ENCODE results near the gene IQSEC1. TPM values are rescaled to one million over a fixed set of nuclear protein-coding genes. Genes with fewer than 3 reads are reported as not detected.
A peak's percentile ranks its signal among the peaks of the same experiment; 100 is the strongest.

IQSEC1 gene
- polyA plus RNA-seq, 3 donors = 17.7 to 61.7 (median 30.3) TPM

GRCh38 chr3:13003608-13004007 lies 69.6 kb downstream of the IQSEC1 start:
- peak overlapping the region; percentile 48 for H3K4me2 ChIP-seq (replicated peaks; ENCODE audit: extremely low read depth, low read length, poor library complexity, severe bottlenecking)
- no peaks in the 10 kb centered on the region for H3K9me3 ChIP-seq (replicated peaks in 1 of 2; ENCODE audit: control insufficient read depth in 1 of 2, insufficient read depth in 1 of 2, low read length in 2 of 2)
- H3K9ac ChIP-seq (ENCODE audit: insufficient read depth, low read length, poor library complexity, severe bottlenecking) = no peak overlapping the region
- TF ChIP-seq CTCF (IDR thresholded peaks at IDR 0.05) = no peak
- H3K27ac ChIP-seq (ENCODE audit: low read depth in 1 of 2, low read length in 2 of 2) = peak overlapping the region in 1 of 2 donors; percentile 79
- no peaks in the 10 kb centered on the region for H3K27me3 ChIP-seq (ENCODE audit: control insufficient read depth in 2 of 2, insufficient read depth in 2 of 2, low read length in 2 of 2)
- intact Hi-C loops (cut with micrococcal nuclease) = no loop called here
- peaks cover 89% of the 10 kb centered on the region for H4K20me1 ChIP-seq (ENCODE audit: insufficient read depth, low read length)
- Mint-ChIP-seq H3K27me3 (ENCODE audit: low read depth in 3 of 3) (peaks cover 0 to 4% (median 2%) of the 10 kb centered on the region in 3 donors), H3K4me1 (peaks cover 98% of the 10 kb centered on the region), H3K9me3 (peaks cover 0 to 2% (median 0%) of the 10 kb centered on the region in 7 donors), H3K4me3 (peak overlapping the region; percentile 20 to 59), H3K27ac (peak overlapping the region; percentile 88 to 95 (median 92)), H3K36me3 (peaks cover 77 to 83% of the 10 kb centered on the region in 2 donors)
- peak in 2 of 3 donors; percentile 30 to 48 for DNase-seq
- peaks cover 24 to 49% of the 10 kb centered on the region in 2 donors for H3K36me3 ChIP-seq (replicated peaks in 1 of 2; ENCODE audit: control insufficient read depth in 1 of 2, insufficient read depth in 2 of 2, low read length in 2 of 2)
- no peak overlapping the region for H2AFZ ChIP-seq (ENCODE audit: insufficient read depth, low read depth, low read length, poor library complexity, severe bottlenecking)
- peak overlapping the region in 1 of 3 experiments; percentile 47 for H3K4me3 ChIP-seq (replicated peaks in 1 of 3; ENCODE audit: low read depth in 2 of 3, low read length in 3 of 3)
- 75% methylated on average over 1 of the region's 4 CpGs for WGBS (ENCODE audit: insufficient coverage)
- peaks cover 97% of the 10 kb centered on the region for H3K79me2 ChIP-seq (ENCODE audit: insufficient read depth, low read length)
- peaks cover 99 to 100% of the 10 kb centered on the region in 2 donors for H3K4me1 ChIP-seq (ENCODE audit: control insufficient read depth in 1 of 2, insufficient read depth in 2 of 2, low read length in 2 of 2)

GRCh38 chr3:13002398-13003124 lies 70.7 kb downstream of the IQSEC1 start:
- no peak overlapping the region for H3K9ac ChIP-seq (ENCODE audit: insufficient read depth, low read length, poor library complexity, severe bottlenecking)
- H3K36me3 ChIP-seq (replicated peaks in 1 of 2; ENCODE audit: control insufficient read depth in 1 of 2, insufficient read depth in 2 of 2, low read length in 2 of 2) = peaks cover 25 to 47% of the 10 kb centered on the region in 2 donors
- peak overlapping the region; percentile 48 for H3K4me2 ChIP-seq (replicated peaks; ENCODE audit: extremely low read depth, low read length, poor library complexity, severe bottlenecking)
- peak overlapping the region; percentile 41 to 48 for H3K4me3 Mint-ChIP-seq
- H3K9me3 Mint-ChIP-seq = peaks cover 0 to 2% (median 0%) of the 10 kb centered on the region in 7 donors
- no peaks in the 10 kb centered on the region for H3K27me3 ChIP-seq (ENCODE audit: control insufficient read depth in 2 of 2, insufficient read depth in 2 of 2, low read length in 2 of 2)
- peaks cover 0 to 2% (median 2%) of the 10 kb centered on the region in 3 donors for H3K27me3 Mint-ChIP-seq (ENCODE audit: low read depth in 3 of 3)
- intact Hi-C loops (cut with micrococcal nuclease) = no loop called here
- WGBS (ENCODE audit: insufficient coverage) = no CpG with 5 or more reads among the region's 2 CpGs
- H3K79me2 ChIP-seq (ENCODE audit: insufficient read depth, low read length) = peaks cover 97% of the 10 kb centered on the region
- H3K27ac Mint-ChIP-seq = peak overlapping the region; percentile 85 to 95 (median 89)
- no peak for TF ChIP-seq CTCF (IDR thresholded peaks at IDR 0.05)
- H3K27ac ChIP-seq (ENCODE audit: low read depth in 1 of 2, low read length in 2 of 2) = peak overlapping the region; percentile 38 to 79
- no peak overlapping the region for H2AFZ ChIP-seq (ENCODE audit: insufficient read depth, low read depth, low read length, poor library complexity, severe bottlenecking)
- peaks cover 97 to 100% of the 10 kb centered on the region in 2 donors for H3K4me1 ChIP-seq (ENCODE audit: control insufficient read depth in 1 of 2, insufficient read depth in 2 of 2, low read length in 2 of 2)
- H3K4me3 ChIP-seq (replicated peaks in 1 of 3; ENCODE audit: low read depth in 2 of 3, low read length in 3 of 3) = peak overlapping the region in 1 of 3 experiments; percentile 47
- no peaks in the 10 kb centered on the region for H3K9me3 ChIP-seq (replicated peaks in 1 of 2; ENCODE audit: control insufficient read depth in 1 of 2, insufficient read depth in 1 of 2, low read length in 2 of 2)
- peaks cover 76 to 83% of the 10 kb centered on the region in 2 donors for H3K36me3 Mint-ChIP-seq
- H4K20me1 ChIP-seq (ENCODE audit: insufficient read depth, low read length) = peaks cover 89% of the 10 kb centered on the region
- peaks cover 97% of the 10 kb centered on the region for H3K4me1 Mint-ChIP-seq
- peak in 2 of 3 donors; percentile 54 to 61 for DNase-seq
